Neural cell (in vitro differentiated cells): Measurements from ENCODE around the gene MEIS1. TPM values are rescaled to one million over a fixed set of nuclear protein-coding genes. Genes with fewer than 3 reads are reported as not detected.

Experiments used
- H2AFZ ChIP-seq: fragments of 200-600, 300-800 bp; sonication (generic), shearing (Covaris generic); 2 replicates; pipeline ENCODE4 v1.6.0; 2014; ENCODE audit warnings: low read depth, mild to moderate bottlenecking, antibody characterized with exemption, low read length, moderate library complexity
- H3F3A ChIP-seq: fragments of 200-600 bp; shearing (Covaris generic); 2 replicates; pipeline ENCODE4 v1.6.1; 2016; ENCODE audit warnings: mild to moderate bottlenecking, moderate library complexity, mixed read lengths, antibody characterized with exemption, low read length; ENCODE audit not compliant: insufficient read depth, poor library complexity, severe bottlenecking
- H3K27ac ChIP-seq: fragments of 200-600, 300-800 bp; sonication (generic), shearing (Covaris generic); 2 replicates; pipeline ENCODE4 v1.5.1; 2014; ENCODE audit warnings: mild to moderate bottlenecking, low read length, moderate library complexity
- H3K27me3 ChIP-seq: fragments of 300-800, 200-600 bp; sonication (generic), shearing (Covaris generic); 2 replicates; pipeline ENCODE4 v1.6.0; 2014; ENCODE audit warnings: mild to moderate bottlenecking, low read depth, low read length, moderate library complexity; ENCODE audit not compliant: insufficient read depth
- H3K36me3 ChIP-seq: fragments of 300-800, 200-600 bp; sonication (generic), shearing (Covaris generic); 2 replicates; pipeline ENCODE4 v1.5.1; 2014; ENCODE audit warnings: mild to moderate bottlenecking, antibody characterized with exemption, low read length, moderate library complexity; ENCODE audit not compliant: insufficient read depth
- H3K4me2 ChIP-seq: fragments of 300-800, 200-600 bp; sonication (generic), shearing (Covaris generic); 2 replicates; pipeline ENCODE4 v1.6.0; 2014; ENCODE audit warnings: mild to moderate bottlenecking, low read length
- H3K4me3 ChIP-seq: fragments of 300-800, 200-600 bp; sonication (generic), shearing (Covaris generic); 2 replicates; pipeline ENCODE4 v1.5.1; 2014; ENCODE audit warnings: mild to moderate bottlenecking, low read length, moderate library complexity
- H3K79me2 ChIP-seq: fragments of 200-600 bp; shearing (Covaris generic); replicated peaks from 2 replicates; pipeline ENCODE4 v1.6.0; 2014; ENCODE audit warnings: mild to moderate bottlenecking, low read length, moderate library complexity; ENCODE audit not compliant: insufficient read depth
- H3K9ac ChIP-seq: fragments of 300-800, 200-600 bp; sonication (generic), shearing (Covaris generic); 2 replicates; pipeline ENCODE4 v1.6.1; 2016; ENCODE audit warnings: mild to moderate bottlenecking, low read length, mixed read lengths
- H3K9me2 ChIP-seq: fragments of 200-600 bp; shearing (Covaris generic); 2 replicates; pipeline ENCODE4 v1.6.1; 2016; ENCODE audit warnings: mild to moderate bottlenecking, low read length, mixed read lengths; ENCODE audit not compliant: insufficient read depth
- H3K9me3 ChIP-seq: fragments of 200-600, 300-800 bp; sonication (generic), shearing (Covaris generic); 2 replicates; pipeline ENCODE4 v1.6.1; 2016; ENCODE audit warnings: mild to moderate bottlenecking, mixed run types, low read length, moderate library complexity, mixed read lengths
- H4K20me1 ChIP-seq: fragments of 200-600 bp; shearing (Covaris generic); 2 replicates; pipeline ENCODE4 v1.6.1; 2016; ENCODE audit warnings: mild to moderate bottlenecking, mixed run types; ENCODE audit not compliant: insufficient read depth
- EP300 ChIP-seq: fragments of 450-650 bp; conservative IDR thresholded peaks from 2 replicates; pipeline ENCODE4 v1.6.1; 2014; ENCODE audit warnings: antibody characterized with exemption, mild to moderate bottlenecking, moderate library complexity; ENCODE audit not compliant: poor library complexity, severe bottlenecking
- EZH2 ChIP-seq: fragments of 200-600, 300-800 bp; shearing (Covaris generic), sonication (generic); IDR thresholded peaks from 2 replicates; pipeline ENCODE4 v1.6.1; 2014; ENCODE audit warnings: antibody characterized with exemption, low read length, borderline replicate concordance, mild to moderate bottlenecking; ENCODE audit not compliant: insufficient read depth, poor library complexity, severe bottlenecking
- MXI1 ChIP-seq: fragments of 450-650 bp; conservative IDR thresholded peaks from 2 replicates; pipeline ENCODE4 v1.6.1; 2014; ENCODE audit warnings: antibody characterized with exemption, mild to moderate bottlenecking; ENCODE audit not compliant: poor library complexity, severe bottlenecking
- POLR2AphosphoS5 ChIP-seq: IDR thresholded peaks from 2 replicates; pipeline ENCODE4 v1.6.1; 2012
- RAD21 ChIP-seq: fragments of 450-650 bp; conservative IDR thresholded peaks from 2 replicates; pipeline ENCODE4 v1.6.1; 2014; ENCODE audit warnings: antibody characterized with exemption, mild to moderate bottlenecking, moderate library complexity
- SMC3 ChIP-seq: fragments of 450-650 bp; conservative IDR thresholded peaks from 2 replicates; pipeline ENCODE4 v1.6.1; 2014; ENCODE audit warnings: antibody characterized with exemption, mild to moderate bottlenecking, moderate library complexity; ENCODE audit not compliant: poor library complexity
- TAF1 ChIP-seq: IDR thresholded peaks from 2 replicates; pipeline ENCODE4 v1.6.1; 2012; ENCODE audit warnings: low read depth
- polyA plus RNA-seq: library from polyadenylated mRNA; depleted of rRNA; stranded (reverse); fragments of >200 nt; gene quantifications from 2 replicates; pipeline ENCODE4 v1.2.3, GENCODE V29; 2014
- TF ChIP-seq, protein P1 (sequence below): fragments of 450-650 bp; IDR thresholded peaks from 2 replicates; pipeline ENCODE4 v1.5.1; 2014; ENCODE audit warnings: antibody characterized with exemption, mild to moderate bottlenecking, moderate library complexity; ENCODE audit not compliant: poor library complexity, severe bottlenecking
- TF ChIP-seq, protein P2 (sequence below): IDR thresholded peaks from 2 replicates; pipeline ENCODE4 v1.6.1; 2012; ENCODE audit warnings: borderline replicate concordance

The MEIS1 gene
- polyA plus RNA-seq, 1 donor from 2014 or later = 46.5 TPM

DNA sequence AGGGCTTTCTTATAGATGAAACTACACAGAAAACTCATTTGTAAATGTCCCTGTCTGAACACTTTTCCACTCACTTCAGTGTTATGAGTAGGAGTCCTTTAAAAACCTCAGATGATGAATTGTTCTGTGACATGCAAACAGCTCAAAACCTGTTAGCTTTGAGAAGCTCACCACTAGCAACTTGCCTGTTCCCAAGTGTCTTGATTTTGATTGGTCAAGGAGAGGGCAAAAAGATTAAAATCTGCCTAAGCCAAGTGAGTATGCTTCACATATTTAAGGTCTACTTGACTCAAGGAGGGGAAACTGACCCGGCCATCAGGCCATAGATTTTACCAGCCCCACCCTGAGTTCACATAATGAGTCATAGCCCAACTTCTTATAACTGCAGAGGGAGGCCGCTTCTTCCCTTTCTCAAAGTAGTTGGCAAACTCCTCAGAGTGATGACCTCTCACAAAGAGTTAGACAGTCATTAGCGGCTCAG lies 45.2 kb upstream of the MEIS1 start:
- no peak overlapping the region for H3K4me2 ChIP-seq
- no peaks in the 10 kb centered on the region for H3K36me3 ChIP-seq
- H3K9me2 ChIP-seq = no peaks in the 10 kb centered on the region
- no peak overlapping the region for H3K27ac ChIP-seq
- H3K4me3 ChIP-seq = no peak overlapping the region
- H4K20me1 ChIP-seq = no peaks in the 10 kb centered on the region
- H3K79me2 ChIP-seq = no peaks in the 10 kb centered on the region
- no peaks in the 10 kb centered on the region for H3F3A ChIP-seq
- no peak overlapping the region for H3K9ac ChIP-seq
- no peaks in the 10 kb centered on the region for H3K9me3 ChIP-seq
- H3K27me3 ChIP-seq = no peaks in the 10 kb centered on the region
- H2AFZ ChIP-seq = no peak overlapping the region
- TF ChIP-seq, protein P1, sequence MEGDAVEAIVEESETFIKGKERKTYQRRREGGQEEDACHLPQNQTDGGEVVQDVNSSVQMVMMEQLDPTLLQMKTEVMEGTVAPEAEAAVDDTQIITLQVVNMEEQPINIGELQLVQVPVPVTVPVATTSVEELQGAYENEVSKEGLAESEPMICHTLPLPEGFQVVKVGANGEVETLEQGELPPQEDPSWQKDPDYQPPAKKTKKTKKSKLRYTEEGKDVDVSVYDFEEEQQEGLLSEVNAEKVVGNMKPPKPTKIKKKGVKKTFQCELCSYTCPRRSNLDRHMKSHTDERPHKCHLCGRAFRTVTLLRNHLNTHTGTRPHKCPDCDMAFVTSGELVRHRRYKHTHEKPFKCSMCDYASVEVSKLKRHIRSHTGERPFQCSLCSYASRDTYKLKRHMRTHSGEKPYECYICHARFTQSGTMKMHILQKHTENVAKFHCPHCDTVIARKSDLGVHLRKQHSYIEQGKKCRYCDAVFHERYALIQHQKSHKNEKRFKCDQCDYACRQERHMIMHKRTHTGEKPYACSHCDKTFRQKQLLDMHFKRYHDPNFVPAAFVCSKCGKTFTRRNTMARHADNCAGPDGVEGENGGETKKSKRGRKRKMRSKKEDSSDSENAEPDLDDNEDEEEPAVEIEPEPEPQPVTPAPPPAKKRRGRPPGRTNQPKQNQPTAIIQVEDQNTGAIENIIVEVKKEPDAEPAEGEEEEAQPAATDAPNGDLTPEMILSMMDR = no peak
- TF ChIP-seq SMC3 (no peak), EZH2 (no peak), MXI1 (no peak), EP300 (no peak)

GRCh38 chr2:66390152-66390551 lies 44.8 kb upstream of the MEIS1 start:
- H3K4me3 ChIP-seq = no peak overlapping the region
- H3K27ac ChIP-seq = no peak overlapping the region
- TF ChIP-seq, protein P2, sequence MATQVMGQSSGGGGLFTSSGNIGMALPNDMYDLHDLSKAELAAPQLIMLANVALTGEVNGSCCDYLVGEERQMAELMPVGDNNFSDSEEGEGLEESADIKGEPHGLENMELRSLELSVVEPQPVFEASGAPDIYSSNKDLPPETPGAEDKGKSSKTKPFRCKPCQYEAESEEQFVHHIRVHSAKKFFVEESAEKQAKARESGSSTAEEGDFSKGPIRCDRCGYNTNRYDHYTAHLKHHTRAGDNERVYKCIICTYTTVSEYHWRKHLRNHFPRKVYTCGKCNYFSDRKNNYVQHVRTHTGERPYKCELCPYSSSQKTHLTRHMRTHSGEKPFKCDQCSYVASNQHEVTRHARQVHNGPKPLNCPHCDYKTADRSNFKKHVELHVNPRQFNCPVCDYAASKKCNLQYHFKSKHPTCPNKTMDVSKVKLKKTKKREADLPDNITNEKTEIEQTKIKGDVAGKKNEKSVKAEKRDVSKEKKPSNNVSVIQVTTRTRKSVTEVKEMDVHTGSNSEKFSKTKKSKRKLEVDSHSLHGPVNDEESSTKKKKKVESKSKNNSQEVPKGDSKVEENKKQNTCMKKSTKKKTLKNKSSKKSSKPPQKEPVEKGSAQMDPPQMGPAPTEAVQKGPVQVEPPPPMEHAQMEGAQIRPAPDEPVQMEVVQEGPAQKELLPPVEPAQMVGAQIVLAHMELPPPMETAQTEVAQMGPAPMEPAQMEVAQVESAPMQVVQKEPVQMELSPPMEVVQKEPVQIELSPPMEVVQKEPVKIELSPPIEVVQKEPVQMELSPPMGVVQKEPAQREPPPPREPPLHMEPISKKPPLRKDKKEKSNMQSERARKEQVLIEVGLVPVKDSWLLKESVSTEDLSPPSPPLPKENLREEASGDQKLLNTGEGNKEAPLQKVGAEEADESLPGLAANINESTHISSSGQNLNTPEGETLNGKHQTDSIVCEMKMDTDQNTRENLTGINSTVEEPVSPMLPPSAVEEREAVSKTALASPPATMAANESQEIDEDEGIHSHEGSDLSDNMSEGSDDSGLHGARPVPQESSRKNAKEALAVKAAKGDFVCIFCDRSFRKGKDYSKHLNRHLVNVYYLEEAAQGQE = no peak
- TF ChIP-seq POLR2AphosphoS5 (no peak), RAD21 (no peak), EZH2 (no peak)
- no peaks in the 10 kb centered on the region for H3F3A ChIP-seq
- no peak overlapping the region for H3K9ac ChIP-seq
- H4K20me1 ChIP-seq = no peaks in the 10 kb centered on the region
- H3K79me2 ChIP-seq = no peaks in the 10 kb centered on the region
- no peak overlapping the region for H2AFZ ChIP-seq
- no peaks in the 10 kb centered on the region for H3K27me3 ChIP-seq
- H3K4me2 ChIP-seq = no peak overlapping the region
- no peaks in the 10 kb centered on the region for H3K36me3 ChIP-seq
- no peaks in the 10 kb centered on the region for H3K9me2 ChIP-seq
- no peaks in the 10 kb centered on the region for H3K9me3 ChIP-seq

DNA sequence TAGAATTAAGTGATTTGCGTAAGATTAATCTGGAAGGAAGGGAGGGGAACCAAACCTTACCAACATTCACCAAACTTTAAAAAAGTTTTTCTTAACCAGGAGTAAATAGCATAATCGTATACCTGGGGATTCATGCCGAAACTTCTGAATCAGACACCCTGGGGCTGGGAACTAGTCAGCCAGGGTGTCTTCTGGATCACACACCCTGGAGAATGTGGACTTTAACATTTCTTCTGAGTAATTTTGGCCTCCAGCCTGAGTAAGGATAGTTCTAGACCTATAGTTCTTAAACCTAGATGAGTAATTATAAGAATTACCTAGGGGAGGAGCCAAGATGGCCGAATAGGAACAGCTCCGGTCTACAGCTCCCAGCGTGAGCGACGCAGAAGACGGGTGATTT lies 44.1 kb upstream of the MEIS1 start:
- no peak for TF ChIP-seq SMC3
- no peak for TF ChIP-seq TAF1
- TF ChIP-seq EZH2 = no peak
- TF ChIP-seq RAD21 = no peak
- TF ChIP-seq, protein P1 = no peak
- no peak for TF ChIP-seq POLR2AphosphoS5
- TF ChIP-seq EP300 = no peak
- TF ChIP-seq, protein P2 = no peak
- TF ChIP-seq MXI1 = no peak
- Histone ChIP-seq H3K9me3 (no peaks in the 10 kb centered on the region), H3F3A (no peaks in the 10 kb centered on the region), H3K79me2 (no peaks in the 10 kb centered on the region), H3K9ac (no peak overlapping the region), H3K36me3 (no peaks in the 10 kb centered on the region), H3K4me2 (no peak overlapping the region), H3K27me3 (no peaks in the 10 kb centered on the region), H3K9me2 (no peaks in the 10 kb centered on the region), H2AFZ (no peak overlapping the region), H3K27ac (no peak overlapping the region), H4K20me1 (no peaks in the 10 kb centered on the region), H3K4me3 (no peak overlapping the region)
